Activated T-helper 9 cell treated with anti-CD3 and anti-CD28 coated beads, Interleukin-2, amount 50 U/mL, for 16 hours (primary cell): Measurements from ENCODE around the gene ATRNL1.
"Not testable (repeated sequence)": the region's sequence is repeated elsewhere in the genome, so short reads cannot be mapped to it uniquely, and the experiment has no call there.

Experiments used
- DNase-seq: peaks from one replicate; pipeline ENCODE4 v3.0.0-alpha.2; 2020; ENCODE audit warnings: low read depth

ATRNL1 gene

DNA sequence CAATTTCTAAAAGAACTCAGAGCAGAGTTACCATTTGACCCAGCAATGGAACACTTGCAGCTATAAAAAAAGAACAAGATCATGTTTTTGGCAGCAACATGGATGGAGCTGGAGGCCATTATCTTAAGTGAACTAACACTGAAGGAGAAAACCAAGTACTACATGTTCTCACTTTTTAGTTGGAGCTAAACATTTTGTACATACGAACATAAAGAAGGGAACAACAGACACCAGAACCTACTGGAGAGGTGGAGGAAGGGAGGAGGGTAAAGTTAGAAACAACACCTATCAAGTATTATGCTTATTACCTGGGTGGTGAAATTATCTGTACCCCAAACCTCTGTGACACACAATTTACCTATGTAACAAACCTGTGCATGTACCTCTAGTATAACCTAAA lies 329.5 kb downstream of the ATRNL1 start:
- DNase-seq = no peak

GRCh38 chr10:115427611-115428010 lies 334.4 kb downstream of the ATRNL1 start:
- no peak for DNase-seq

DNA sequence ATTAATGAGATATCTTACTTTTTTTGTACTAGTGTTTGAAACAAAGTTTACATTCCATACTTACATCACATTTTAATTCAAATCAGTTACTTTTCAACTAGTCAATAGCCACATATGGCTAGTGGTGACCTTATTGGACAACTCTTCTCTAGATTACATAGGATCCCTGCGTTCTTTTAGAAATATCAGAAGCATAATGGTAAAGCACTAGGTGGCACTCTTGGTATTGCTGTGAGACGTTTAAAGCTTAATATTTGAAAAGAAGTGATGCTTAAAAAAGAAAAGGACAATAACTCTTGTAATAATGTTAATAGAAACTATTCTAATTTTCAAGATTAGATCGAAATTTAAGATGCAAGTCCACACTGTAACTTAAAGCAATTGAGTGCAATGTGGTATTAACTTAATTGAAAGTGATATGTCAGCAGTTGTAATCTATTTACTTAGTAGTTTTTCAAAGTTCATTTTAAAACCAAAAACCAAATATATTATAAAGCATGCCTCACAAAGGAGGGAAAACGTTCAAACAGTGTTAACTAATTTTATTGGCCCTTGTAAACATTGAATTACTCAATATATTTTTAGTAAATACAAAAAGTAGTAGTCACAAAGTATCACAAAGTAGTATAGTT lies 339.1 kb downstream of the ATRNL1 start:
- no peak for DNase-seq

GRCh38 chr10:115436999-115437398 lies 343.8 kb downstream of the ATRNL1 start:
- no peak for DNase-seq

GRCh38 chr10:115441907-115442545 lies 348.9 kb downstream of the ATRNL1 start:
- DNase-seq = no peak

DNA sequence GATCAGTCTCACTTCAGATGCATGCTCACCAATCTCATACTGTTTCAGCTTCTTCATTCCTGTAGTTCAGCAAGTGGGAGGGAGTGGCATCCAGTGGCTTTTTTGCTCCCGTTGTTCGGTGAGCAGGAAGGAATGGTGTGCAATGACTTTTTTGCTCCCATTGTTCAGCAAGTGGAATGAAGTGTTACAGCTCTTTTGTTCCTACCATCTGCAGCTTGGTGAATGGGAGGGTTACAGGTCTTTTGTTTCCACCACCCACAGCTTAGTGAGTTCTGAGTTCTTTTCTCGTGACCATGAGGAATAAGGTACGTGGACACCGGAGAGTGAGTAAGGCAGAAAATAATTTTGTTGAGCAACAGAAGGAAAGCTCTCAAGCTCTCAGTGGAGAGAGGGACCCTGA lies 363.6 kb downstream of the ATRNL1 start:
- no peak for DNase-seq

DNA sequence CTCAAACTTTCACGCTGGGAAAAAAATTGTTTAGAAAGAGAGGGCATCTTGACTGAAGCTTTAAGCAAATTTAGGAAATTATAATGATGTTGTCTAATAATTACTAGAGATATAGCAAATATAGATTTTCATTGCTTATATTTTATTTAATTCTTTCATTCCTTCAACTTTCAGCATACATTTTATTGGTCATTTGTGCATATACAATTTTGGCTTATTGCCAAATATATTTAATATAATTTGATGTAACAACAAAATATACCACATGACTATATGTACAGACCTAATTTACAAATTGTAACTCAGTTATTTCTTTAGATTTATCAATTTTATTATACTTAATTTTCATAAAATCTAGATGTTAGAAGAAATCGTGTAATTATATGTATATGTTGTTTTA lies 390.1 kb downstream of the ATRNL1 start:
- DNase-seq = no peak

GRCh38 chr10:115491526-115492140 lies 398.5 kb downstream of the ATRNL1 start:
- no peak for DNase-seq

DNA sequence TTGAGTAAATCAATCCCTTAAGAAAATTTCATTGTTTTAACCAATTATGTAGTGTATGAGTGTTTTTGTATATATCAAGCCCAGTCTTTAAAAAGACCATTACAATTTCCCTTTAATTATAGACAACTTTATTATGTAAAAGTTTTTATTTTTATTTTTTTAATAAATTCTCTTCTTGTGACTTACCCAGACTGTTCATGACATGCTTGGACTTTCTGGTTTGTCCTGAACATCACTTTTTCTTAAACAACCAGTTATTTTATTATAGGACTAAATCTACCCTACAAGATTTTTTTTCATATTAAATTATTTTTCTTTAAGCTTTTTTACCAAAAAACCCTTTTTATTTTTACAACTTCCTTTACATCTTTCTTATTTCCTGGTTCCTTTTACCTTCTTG lies 410.4 kb downstream of the ATRNL1 start:
- no peak for DNase-seq

GRCh38 chr10:115514895-115515294 lies 421.7 kb downstream of the ATRNL1 start:
- DNase-seq = no peak

- no peak for DNase-seq
Measured at GRCh38 chr10:115525141-115525540, 432.0 kb downstream of the ATRNL1 start.

DNA sequence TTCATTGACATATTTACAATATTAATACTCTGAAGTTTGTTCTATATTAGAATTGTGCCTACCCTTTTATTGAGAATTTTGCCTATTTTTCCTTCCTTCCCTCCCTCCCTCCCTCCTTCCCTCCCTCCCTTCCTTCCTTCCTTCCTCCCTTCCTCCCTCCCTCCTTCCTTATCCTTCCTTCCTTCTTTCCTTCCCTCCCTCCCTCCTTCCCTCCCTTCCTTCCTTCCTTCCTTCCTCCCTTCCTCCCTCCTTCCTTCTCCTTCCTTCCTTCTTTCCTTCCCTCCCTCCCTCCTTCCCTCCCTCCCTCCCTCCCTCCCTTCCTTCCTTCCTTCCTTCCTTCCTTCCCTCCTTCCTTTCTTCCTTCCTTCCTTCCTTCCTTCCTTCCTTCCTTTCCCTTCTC lies 434.5 kb downstream of the ATRNL1 start:
- not testable (repeated sequence) for DNase-seq

GRCh38 chr10:115536401-115536800 lies 443.2 kb downstream of the ATRNL1 start:
- DNase-seq = not testable (repeated sequence)

DNA sequence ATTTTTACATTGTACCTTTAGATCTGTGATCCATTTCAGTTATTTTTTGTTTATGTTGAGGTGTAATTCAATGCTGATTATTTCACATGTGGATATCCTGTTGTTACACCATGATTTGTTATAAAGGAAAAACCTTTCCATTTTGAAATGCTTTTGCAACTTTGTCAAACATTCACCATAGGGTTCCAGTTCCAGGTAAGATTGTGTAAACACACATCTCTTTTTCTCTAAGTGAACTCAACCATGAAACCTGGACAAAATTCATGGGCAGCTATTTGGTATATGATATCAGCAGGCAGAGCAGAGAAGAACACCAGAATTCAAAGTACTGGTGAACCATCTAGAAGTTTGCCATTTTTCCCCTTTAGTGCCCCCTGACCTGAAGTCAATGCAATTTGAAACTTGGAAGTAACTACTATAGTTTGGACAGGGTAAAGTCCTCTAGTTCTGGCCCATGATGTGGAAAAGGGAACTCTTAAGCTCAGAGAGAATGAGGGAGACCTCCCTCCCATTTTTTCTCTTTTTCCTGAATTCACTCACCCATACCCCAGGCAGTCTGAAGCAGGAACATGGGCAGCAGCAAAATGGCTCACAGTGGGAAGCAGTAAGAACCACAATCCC lies 446.1 kb downstream of the ATRNL1 start:
- no peak for DNase-seq

- no peak for DNase-seq
Measured at GRCh38 chr10:115555887-115556402, 462.8 kb downstream of the ATRNL1 start.

DNA sequence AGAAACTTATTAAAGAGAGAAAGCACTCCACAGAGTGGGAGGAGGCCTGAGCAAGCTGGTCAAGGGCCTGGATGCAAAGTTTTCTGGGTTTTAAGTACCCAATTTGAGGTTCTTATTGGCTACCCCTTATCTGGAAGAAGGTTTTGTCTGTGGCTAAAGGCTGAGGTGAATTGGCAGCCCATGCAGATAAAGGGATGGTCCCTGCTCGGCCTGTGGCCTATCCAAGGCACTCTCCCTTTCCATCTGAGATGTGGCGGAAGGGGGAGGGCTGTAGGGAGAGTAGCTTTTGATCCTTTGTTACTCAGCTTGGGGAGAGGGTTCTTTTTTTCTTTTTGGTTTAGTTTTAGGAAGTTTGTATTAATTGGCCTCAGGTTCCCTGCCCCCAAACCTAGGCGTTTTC lies 465.1 kb downstream of the ATRNL1 start:
- DNase-seq = no peak

- DNase-seq = no peak
Measured at GRCh38 chr10:115566867-115567266, 473.7 kb downstream of the ATRNL1 start.

- no peak for DNase-seq
Measured at GRCh38 chr10:115572740-115573455, 479.7 kb downstream of the ATRNL1 start.

GRCh38 chr10:115580239-115580638 lies 487.1 kb downstream of the ATRNL1 start:
- DNase-seq = no peak

GRCh38 chr10:115593060-115593459 lies 499.9 kb downstream of the ATRNL1 start:
- no peak for DNase-seq

DNA sequence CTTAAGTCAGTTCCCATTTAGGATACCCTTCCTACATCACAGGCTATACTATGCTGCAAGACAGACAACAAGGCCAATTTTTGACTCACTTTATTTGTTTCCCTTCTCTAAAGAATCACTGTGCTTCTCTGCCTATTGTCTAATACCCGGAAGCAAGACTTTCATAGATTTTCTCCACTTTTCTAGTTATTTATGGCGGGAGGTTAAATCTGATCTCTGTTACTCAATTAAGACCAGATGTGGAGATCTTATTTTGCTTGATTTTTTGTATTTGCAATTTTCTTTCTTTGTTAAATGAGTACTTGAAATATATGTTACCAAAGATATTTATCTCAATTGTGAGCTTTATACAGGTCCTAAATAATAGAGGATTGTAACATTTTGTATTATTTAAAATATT lies 511.5 kb downstream of the ATRNL1 start:
- DNase-seq = no peak

DNA sequence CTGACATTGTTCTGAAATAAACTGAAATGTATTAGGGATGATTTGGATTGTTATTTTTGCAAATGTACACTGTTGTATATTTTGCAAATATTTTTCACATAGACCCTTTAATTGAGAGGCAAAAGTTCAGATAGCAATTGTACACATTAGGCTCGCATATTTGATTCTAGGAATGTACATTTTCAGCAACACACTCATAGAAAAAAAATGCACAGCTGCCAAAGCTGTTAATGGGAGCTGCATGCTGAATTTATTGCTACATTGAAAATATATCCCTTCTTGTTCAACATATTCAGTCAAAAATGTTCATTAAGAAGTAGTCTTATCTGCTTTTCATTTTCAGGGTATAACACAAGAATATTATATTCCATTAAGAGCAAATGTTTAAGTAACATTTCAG lies 512.9 kb downstream of the ATRNL1 start:
- DNase-seq = no peak
